ENCODE data around the gene IMPACT. TPM values are rescaled to one million over a fixed set of nuclear protein-coding genes. Genes with fewer than 3 reads are reported as not detected.
A peak's percentile ranks its signal among the peaks of the same experiment; 100 is the strongest.

Gene IMPACT
- total and polyA plus RNA-seq, 2 of the 4 experiments (the other 2 are of a cell fraction), result 11.8 to 13.8 TPM

DNA sequence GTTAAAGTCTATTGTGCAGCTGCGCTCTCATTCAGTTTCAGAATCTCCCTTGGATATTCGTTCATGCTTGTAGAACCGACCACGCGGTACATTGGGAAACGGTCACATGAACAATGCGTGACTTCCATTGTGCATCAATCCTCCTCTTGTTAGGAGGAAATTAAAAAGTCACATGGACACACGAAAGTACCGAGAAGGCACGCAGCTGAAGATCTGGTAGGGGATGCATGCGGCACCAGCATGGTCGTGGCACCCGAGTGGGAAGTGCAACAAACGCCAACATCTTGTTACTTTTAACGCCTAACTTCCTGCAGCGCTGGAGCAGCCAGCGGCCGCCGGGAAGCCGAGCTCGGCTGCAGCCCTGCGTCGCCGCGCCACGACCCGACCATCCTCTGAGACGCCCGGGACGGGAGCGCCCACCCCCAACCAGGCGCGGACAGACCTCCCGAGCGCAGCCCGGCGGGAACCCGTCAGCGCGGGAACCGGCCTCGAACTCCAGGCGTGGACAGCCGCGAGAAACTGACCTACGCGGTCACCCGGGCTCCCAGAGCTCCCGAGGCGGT is 29.3 kb upstream of the IMPACT start (continued):
- TF ChIP-seq, protein P1, sequence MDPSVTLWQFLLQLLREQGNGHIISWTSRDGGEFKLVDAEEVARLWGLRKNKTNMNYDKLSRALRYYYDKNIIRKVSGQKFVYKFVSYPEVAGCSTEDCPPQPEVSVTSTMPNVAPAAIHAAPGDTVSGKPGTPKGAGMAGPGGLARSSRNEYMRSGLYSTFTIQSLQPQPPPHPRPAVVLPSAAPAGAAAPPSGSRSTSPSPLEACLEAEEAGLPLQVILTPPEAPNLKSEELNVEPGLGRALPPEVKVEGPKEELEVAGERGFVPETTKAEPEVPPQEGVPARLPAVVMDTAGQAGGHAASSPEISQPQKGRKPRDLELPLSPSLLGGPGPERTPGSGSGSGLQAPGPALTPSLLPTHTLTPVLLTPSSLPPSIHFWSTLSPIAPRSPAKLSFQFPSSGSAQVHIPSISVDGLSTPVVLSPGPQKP (IDR thresholded peaks at IDR 0.05; ENCODE audit: borderline replicate concordance, low read depth, low read length), result no peak

DNA sequence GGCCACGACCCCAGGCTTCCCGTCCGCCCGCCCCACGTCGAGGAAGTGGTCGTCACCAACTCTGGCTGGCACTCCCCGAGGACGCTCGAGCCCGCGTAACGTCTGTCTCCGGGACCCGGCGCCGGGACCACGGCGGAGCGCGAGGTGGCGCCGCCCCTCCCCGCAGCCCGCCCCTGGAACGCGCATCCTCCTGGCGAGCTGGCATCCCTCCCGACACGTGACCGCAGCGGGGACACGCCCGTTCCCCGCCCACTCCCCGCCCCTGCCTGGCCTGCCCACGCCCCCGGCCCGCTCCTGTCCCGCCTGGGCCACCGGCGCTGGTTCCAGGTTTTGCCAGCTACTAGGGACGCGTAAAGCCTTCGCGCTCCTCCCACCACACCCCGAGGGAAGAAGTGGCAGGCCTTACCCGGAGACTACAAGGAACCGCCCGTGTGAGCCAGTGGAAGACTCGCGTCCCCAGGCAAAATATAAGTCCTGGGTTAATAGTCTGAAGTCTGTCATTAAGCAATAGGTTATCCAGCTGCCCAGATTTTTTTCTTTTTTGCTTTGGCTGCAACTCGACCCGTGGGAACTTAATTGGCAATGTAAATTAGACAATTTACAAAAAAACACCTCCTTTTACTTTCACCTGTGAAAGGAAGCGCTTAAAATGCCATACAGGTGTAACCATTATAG is 28.6 kb upstream of the IMPACT start, which contains the start of gene OSBPL1A:
Gene OSBPL1A, minus strand, starts transcription at position 131 of the 675 bp plus-strand sequence. CDS start 20,291 bp downstream, outside the sequence.
- Histone ChIP-seq H3K27me3 (ENCODE audit: control insufficient read depth, insufficient read depth, low read length) (no peaks in the 10 kb centered on the region), H4K5ac (ENCODE audit: low read depth, low read length) (peak within 1 kb of the TSS; percentile 4; the same call in 1 of the 2 replicates), H3K4ac (ENCODE audit: low read depth, low read length) (peak within 1 kb of the TSS; percentile 56), H3K18ac (ENCODE audit: low read depth, low read length) (peak within 1 kb of the TSS; percentile 19), H3K4me2 (ENCODE audit: low read depth, low read length) (peak within 1 kb of the TSS; percentile 86), H3K56ac (ENCODE audit: extremely low read depth, insufficient read depth, low read length) (peak within 1 kb of the TSS; percentile 23; the same call in 1 of the 2 replicates), H2BK5ac (ENCODE audit: low read depth, low read length, poor library complexity, severe bottlenecking) (peak within 1 kb of the TSS; percentile 33), H2AFZ (replicated peaks; ENCODE audit: low read length, poor library complexity) (peak within 1 kb of the TSS; percentile 97), H3K23ac (ENCODE audit: low read depth, low read length) (peak within 1 kb of the TSS; percentile 89), H2BK120ac (ENCODE audit: low read depth, low read length) (peak within 1 kb of the TSS; percentile 26), H3K36me3 (ENCODE audit: control insufficient read depth, insufficient read depth, low read length) (no peaks in the 10 kb centered on the region), H3K9me3 (ENCODE audit: control insufficient read depth, insufficient read depth, low read length) (no peaks in the 10 kb centered on the region), H2BK20ac (ENCODE audit: low read depth, low read length) (no peak within 1 kb of the TSS), H3K9me1 (ENCODE audit: insufficient read depth, low read length) (0 out of 2 replicates have a peak, but pooled peaks cover 3% of the 10 kb centered on the region), H2AK5ac (ENCODE audit: low read depth, low read length) (no peak within 1 kb of the TSS; the same call in 1 of the 2 replicates), H3K4me1 (ENCODE audit: control insufficient read depth, insufficient read depth, low read length) (0 out of 2 replicates have a peak, but pooled peaks cover 2% of the 10 kb centered on the region), H3K14ac (replicated peaks; ENCODE audit: low read depth, low read length) (peak within 1 kb of the TSS; percentile 71), H3K79me1 (ENCODE audit: low read depth in 1 of 2, low read length in 2 of 2) (peaks cover 0 to 7% of the 10 kb centered on the region in 2 experiments; a peak in 2 of 4 replicates), H3K27ac (ENCODE audit: insufficient read depth, low read length) (peak within 1 kb of the TSS; percentile 56), H4K8ac (ENCODE audit: low read depth in 2 of 2, low read length in 2 of 2) (peak within 1 kb of the TSS; percentile 11 to 75; a peak in 1 of 4 replicates), H3K4me3 (ENCODE audit: insufficient read depth, low read depth, low read length) (peak within 1 kb of the TSS; percentile 56), H4K91ac (ENCODE audit: insufficient read depth, low read depth, low read length) (peak within 1 kb of the TSS; percentile 60; the same call in 1 of the 2 replicates), H2AK9ac (replicated peaks; ENCODE audit: low read depth, low read length, poor library complexity) (peak within 1 kb of the TSS; percentile 74), H4K20me1 (ENCODE audit: insufficient read depth, low read length) (no peaks in the 10 kb centered on the region), H3K9ac (ENCODE audit: low read depth, low read length) (peak within 1 kb of the TSS; percentile 49), H2BK15ac (ENCODE audit: low read depth, low read length) (no peak within 1 kb of the TSS)
- ChIA-PET POLR2A (ENCODE audit: unreplicated experiment) (interaction anchor here (0.6 to 1.3 kb wide), 5 partner anchors 12 to 209 kb away, joined by 4 to 15 read pairs (median 9); no protein-coding TSS in a partner anchor), CTCF (interaction anchor here (1.0 kb wide), 1 partner anchor 15 kb away, joined by 3 read pairs; no protein-coding TSS in a partner anchor)
- 0% methylated on average over 20 of the region's 55 CpGs; no CpG with 5 or more reads in 1 of the 2 experiments for WGBS, 2 experiments (ENCODE audit: extremely low coverage in 2 of 2, insufficient read length in 1 of 2)
- peak; percentile 93 for ATAC-seq (ENCODE audit: low read depth)
- intact Hi-C loops (cut with micrococcal nuclease) (loop anchor here (5.0 kb wide), 1 partner anchor 36 kb away; no protein-coding TSS in a partner anchor), in situ Hi-C loops (cut with MboI; ENCODE audit: low sequenced_read_pairs) (no loop called here), dilution Hi-C loops (cut with HindIII; ENCODE audit: low sequenced_read_pairs, unreplicated experiment) (no loop called here)
- DNase-seq, result peak; percentile 85
- BruUV-seq (replicated peaks), result no TSS peak
- TF ChIP-seq RFX5 (IDR thresholded peaks at IDR 0.05; ENCODE audit: low read depth, low read length) (no peak), POLR2A (IDR thresholded peaks at IDR 0.05; ENCODE audit: low read depth, low read length) (peak; percentile 59), NFE2L2 (IDR thresholded peaks at IDR 0.05; ENCODE audit: low read depth, low read length) (no peak), RCOR1 (IDR thresholded peaks at IDR 0.05; ENCODE audit: insufficient replicate concordance, low read length) (no peak), MXI1 (IDR thresholded peaks at IDR 0.05; ENCODE audit: borderline replicate concordance, low read depth, low read length) (peak; percentile 5; the same call in 1 of the 2 replicates), FOS (IDR thresholded peaks at IDR 0.05; ENCODE audit: low read depth, low read length) (no peak), MAZ (IDR thresholded peaks at IDR 0.05; ENCODE audit: borderline replicate concordance, low read depth, low read length) (peak; percentile 30; the same call in 1 of the 2 replicates)
- TF ChIP-seq, protein P2, sequence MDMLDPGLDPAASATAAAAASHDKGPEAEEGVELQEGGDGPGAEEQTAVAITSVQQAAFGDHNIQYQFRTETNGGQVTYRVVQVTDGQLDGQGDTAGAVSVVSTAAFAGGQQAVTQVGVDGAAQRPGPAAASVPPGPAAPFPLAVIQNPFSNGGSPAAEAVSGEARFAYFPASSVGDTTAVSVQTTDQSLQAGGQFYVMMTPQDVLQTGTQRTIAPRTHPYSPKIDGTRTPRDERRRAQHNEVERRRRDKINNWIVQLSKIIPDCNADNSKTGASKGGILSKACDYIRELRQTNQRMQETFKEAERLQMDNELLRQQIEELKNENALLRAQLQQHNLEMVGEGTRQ (IDR thresholded peaks at IDR 0.05; ENCODE audit: low read depth, low read length), result peak; percentile 91
- TF ChIP-seq, protein P3, sequence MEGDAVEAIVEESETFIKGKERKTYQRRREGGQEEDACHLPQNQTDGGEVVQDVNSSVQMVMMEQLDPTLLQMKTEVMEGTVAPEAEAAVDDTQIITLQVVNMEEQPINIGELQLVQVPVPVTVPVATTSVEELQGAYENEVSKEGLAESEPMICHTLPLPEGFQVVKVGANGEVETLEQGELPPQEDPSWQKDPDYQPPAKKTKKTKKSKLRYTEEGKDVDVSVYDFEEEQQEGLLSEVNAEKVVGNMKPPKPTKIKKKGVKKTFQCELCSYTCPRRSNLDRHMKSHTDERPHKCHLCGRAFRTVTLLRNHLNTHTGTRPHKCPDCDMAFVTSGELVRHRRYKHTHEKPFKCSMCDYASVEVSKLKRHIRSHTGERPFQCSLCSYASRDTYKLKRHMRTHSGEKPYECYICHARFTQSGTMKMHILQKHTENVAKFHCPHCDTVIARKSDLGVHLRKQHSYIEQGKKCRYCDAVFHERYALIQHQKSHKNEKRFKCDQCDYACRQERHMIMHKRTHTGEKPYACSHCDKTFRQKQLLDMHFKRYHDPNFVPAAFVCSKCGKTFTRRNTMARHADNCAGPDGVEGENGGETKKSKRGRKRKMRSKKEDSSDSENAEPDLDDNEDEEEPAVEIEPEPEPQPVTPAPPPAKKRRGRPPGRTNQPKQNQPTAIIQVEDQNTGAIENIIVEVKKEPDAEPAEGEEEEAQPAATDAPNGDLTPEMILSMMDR (conservative IDR thresholded peaks at IDR 0.05; ENCODE audit: low read depth, low read length), result 0 out of 2 replicates have a peak, but pooled peaks have one; percentile 1
